ENCODE measurements around the gene BTBD19.
"Not testable (repeated sequence)": the region's sequence is repeated elsewhere in the genome, so short reads cannot be mapped to it uniquely, and the experiment has no call there.

BTBD19 gene, protein sequence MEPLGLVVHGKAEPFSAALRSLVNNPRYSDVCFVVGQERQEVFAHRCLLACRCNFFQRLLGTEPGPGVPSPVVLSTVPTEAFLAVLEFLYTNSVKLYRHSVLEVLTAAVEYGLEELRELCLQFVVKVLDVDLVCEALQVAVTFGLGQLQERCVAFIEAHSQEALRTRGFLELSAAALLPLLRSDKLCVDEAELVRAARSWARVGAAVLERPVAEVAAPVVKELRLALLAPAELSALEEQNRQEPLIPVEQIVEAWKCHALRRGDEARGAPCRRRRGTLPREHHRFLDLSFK

DNA sequence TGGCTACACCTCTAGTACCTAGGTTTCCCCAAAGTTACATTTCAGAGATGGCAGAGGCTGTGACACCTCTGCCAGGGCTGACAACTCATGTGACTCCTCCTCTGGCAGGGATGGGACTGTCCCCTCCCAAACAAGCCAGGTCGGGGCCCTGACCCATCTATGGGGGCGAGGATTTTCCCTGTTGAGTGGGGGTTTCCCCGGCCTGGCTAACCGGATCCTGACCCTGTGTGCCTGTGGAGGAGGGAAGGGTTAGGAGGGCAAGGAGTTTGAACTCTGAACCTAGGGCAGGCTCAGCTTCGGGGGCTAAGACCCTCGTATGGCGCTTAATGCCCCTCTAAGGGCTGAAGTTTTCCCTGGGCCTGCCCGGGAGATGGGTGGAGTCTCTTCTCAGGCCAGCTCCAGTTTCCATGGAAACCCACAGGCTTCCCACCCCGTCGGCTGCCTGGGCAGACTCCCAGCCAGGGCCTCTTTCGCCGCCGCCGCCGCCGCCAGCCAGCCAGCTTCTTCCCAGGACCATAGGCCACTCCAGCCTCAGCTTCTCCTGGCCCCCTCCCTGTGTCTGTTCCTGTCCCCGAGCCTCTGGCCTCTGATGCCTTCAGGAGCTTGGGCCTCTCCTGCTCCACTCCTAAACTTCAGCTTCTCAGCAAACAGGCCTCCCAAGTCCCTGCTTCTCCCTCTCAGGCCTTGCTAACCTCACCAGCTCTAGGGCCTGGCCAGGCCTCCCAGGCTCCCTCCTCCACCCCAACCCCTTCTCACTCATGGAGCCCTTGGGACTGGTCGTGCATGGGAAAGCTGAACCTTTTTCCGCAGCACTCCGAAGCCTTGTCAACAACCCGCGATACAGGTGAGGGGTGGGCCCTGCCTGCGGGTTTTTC lies at the start of gene BTBD19:
Gene BTBD19 (plus strand): TSS at position 461 of the 875 bp plus-strand sequence. CDS start 298 bp downstream, at position 759.
- DNase-seq (ENCODE audit: low spot score) = peak; percentile 85

DNA sequence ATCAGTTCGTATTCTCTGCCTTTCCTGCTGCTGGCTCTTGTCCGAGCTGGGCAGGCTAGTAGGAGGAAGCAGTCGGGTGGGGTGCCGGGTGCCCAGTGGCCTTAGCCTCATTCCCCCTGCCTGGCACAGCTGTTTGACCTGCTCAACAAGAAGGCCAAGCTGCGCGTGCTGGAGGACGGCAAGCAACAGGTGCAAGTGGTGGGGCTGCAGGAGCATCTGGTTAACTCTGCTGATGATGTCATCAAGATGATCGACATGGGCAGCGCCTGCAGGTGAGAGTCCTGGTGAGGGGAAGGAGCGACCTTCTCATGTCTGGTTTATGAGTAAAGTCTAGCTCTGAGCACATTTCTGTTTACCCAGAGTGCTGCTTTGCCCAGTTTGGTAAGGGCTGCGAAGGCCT lies 49.2 kb upstream of the BTBD19 start:
- no peak for DNase-seq (ENCODE audit: low spot score)

DNA sequence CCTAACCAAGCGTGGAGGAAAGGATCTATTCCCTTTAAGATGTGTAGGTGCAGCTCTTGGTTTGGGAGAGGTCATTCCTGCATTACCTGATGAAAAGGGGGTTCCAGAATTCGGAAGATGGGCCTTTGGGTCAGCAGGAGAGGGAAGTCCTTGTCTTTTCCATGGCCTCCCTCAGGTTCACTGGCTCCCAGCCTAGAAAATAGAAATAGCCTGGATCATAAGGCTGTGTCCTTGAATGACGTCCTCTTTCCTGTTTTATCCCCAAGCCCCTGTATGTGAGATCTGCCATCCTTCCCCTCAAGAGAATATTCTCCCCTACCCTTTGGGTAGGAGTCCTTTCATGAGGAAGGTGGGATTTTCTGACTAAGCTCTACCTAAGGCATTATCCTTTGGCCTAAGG lies 47.4 kb upstream of the BTBD19 start:
- no peak for DNase-seq (ENCODE audit: low spot score)

DNA sequence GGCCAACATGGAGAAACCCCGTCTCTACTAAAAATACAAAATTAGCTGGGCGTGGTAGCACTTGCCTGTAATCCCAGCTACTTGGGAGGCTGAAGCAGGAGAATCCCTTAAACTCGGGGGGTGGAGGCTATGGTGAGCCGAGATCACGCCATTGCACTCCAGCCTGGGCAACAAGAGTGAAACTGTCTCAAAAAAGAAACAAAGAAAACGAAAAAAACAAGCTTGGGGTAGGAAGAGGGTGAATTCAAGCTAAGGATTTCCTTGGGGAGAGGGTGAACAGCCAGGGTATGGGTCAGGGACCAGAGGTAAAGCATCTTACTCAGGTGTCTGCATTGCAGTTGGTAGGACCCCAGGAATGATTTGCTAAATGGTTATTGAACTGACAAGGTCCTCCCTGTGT lies 41.9 kb upstream of the BTBD19 start:
- not testable (repeated sequence) for DNase-seq (ENCODE audit: low spot score)

DNA sequence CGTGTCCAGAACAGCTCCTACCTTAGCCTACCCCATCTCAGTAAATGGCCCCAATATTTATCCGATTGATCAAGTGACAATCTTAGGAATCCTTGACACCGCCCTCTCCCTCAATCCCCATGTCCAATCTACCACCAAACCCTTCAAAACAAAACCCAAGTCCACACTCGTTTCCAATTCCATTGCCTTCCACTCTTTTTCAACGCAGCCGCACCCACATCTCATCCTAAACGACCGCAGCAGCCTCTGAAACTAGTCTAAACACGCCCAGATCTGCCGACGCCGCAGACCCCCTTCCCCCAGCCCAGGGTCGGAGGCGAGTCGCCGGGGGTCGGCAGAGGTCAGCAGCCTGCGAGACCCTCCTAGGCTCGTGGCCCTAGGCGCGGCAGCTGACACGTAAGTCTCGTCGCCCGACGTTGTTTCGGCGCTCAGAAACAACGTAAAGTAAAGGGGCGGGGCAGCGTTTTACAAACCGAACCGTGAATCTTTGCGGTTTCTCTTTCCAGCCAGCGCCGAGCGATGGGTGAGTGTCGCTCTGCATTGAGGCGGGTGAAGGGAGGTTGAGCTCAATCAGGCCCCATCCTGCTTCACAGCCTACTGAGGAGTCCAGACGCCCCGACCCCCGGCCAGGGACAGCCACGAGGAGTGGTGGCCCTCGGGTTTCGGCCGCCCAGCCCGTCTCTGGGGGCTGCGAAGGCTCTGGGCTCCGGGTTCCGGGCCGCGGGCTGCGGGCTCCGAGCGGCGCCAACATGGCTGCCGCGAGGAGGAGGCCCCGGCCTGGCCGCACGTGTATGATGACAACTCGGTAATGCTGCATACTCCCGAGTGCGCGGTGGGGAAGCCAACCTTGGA lies 33.0 kb upstream of the BTBD19 start, which contains the start of gene RPS8:
Gene RPS8 (plus strand): TSS at position 463 of the 852 bp plus-strand sequence. CDS start 57 bp downstream, at position 520.
- peak; percentile 93 for DNase-seq (ENCODE audit: low spot score)

DNA sequence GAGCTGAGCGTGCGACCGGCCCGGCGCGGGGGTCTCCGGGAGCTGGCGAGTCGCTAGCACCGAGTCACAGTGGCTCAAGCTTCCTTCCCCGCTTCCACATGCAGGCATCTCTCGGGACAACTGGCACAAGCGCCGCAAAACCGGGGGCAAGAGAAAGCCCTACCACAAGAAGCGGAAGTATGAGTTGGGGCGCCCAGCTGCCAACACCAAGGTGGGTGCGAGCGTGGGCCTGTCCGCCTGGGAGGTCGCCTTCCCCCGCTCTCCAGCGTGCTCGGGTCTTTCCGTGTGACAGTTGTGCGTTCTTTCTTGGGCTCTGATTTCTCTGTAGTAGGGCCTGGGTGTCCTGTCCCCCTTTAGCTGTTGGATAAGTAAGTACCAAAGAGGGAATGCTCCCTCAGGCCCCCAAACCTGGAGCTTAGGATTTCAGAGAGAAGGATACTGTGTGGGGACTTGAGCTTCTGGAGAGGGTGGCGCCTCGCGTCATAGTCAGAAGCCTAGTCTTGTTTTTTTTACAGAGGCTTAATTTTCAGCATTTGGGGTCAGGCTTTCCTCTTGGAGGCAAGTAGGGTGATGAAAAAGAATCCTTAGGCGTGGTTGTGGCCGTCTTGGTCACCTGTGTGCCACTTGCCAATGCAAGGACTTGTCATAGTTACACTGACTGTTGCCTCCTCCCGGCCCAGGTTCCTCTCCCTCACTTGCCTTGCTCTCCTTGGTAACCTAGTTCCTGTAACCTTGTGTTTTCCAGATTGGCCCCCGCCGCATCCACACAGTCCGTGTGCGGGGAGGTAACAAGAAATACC lies 32.2 kb upstream of the BTBD19 start:
- no peak for DNase-seq (ENCODE audit: low spot score)

DNA sequence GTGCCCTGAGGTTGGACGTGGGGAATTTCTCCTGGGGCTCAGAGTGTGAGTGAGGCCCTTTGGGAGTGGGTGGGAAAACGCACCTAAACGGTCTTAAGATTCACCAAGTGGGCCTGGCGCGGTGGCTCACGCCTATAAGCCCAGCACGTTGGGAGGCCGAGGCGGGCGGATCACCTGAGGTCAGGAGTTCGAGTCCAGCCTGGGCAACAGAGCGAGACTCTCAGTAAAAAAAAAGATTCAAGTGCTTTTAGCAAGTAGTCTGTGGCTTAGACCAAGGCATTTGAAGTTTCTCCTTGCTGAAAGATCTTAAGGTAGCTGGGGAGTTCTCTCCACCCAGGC lies 31.6 kb upstream of the BTBD19 start:
- no peak for DNase-seq (ENCODE audit: low spot score)

DNA sequence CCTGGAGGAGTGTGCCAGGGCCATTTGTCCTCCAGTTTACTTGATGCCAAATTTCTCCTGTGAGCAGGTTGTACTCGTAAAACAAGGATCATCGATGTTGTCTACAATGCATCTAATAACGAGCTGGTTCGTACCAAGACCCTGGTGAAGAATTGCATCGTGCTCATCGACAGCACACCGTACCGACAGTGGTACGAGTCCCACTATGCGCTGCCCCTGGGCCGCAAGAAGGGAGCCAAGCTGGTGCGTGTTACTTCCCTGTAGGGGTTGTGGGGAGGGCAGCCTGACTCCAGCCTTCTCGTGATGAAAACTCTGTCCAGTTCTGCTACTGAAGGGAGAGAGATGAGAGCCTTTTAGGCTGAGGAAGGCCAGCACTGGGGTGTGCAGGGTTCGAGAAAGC lies 30.8 kb upstream of the BTBD19 start:
- DNase-seq (ENCODE audit: low spot score) = no peak

DNA sequence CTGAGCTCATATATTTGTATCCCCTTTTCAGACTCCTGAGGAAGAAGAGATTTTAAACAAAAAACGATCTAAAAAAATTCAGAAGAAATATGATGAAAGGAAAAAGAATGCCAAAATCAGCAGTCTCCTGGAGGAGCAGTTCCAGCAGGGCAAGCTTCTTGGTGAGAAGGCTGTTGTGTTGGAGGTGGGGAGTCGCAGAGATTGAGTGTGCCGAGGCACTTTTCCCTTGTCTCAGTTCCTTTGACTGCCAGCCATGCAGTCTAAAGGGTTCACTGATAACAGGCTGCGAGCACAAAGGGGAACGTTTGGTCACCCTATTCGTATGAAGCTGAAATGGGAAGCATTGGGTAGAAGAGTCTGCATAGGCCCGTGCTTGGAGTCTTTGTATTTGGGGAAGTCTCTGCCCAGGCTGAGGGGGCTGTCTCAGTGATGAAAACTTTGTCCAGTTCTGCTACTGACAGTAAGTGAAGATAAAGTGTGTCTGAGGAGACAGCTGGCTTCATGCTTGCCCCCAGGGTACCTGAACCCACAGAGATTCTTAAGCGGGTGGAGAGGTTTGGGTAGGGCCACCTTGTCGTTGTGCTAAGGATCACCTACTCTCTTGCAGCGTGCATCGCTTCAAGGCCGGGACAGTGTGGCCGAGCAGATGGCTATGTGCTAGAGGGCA lies 30.2 kb upstream of the BTBD19 start:
- no peak for DNase-seq (ENCODE audit: low spot score)

DNA sequence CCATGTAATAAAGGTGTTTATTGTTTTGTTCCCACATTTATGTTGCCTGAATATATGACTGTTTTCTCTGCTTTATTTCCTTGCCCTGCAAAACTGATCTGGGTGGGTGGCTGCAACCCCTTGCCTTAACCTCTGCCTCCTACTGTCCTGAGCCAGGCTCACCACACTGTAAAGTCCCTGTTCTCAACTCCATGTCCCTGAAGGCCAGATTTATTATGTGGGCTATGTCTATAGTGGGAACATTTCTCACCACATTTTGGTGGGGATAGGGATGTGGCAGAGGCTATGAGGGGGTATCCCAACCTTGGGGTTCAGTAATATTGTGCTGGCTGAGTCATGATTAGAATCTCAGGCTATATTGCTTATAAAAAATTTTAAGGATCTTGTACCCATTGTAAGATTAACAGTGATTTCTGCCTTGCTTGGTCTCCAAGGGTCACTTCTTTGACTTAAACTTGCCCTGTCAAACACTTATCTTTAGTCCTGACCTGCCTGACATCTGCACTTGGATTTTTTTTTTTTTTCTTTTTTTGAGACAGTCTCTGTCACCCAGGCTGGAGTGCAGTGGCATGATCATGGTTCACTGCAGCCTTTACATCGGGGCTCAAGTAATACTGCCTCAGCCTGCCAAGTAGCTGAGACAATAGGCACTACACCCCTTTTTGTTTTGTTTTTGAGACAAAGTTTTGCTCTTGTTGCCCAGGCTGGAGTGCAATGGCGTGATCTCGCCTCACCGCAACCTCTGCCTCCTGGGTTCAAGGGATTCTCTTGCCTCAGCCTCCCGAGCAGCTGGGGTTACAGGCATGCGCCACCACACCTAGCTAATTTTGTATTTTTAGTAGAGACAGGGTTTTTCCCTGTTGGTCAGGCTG lies 29.4 kb upstream of the BTBD19 start:
- no peak for DNase-seq (ENCODE audit: low spot score)

DNA sequence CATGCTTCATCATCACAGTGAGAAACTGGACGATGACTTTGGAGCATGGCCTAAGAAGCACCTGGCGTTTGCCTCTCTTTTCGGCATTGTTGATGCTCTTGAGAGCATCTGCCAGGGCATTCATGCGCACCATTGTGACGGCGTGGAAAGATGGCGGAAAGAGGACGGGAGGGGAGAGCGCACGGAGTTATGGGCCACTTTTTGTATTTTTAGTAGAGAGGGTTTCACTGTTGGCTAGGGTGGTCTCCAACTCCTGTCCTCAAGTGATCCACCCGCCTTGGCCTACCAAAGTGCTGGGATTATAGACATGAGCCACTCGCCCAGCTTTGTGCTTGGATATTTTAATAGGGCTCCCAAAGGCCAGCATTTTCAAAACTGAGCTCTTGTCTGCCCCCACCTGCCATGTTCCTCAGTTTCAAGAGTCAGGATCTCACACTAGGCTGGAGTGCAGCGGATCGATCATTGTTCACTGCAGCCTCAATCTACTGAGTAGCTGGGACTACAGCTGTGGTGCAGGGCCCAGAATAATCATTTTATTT lies 27.7 kb upstream of the BTBD19 start:
- DNase-seq (ENCODE audit: low spot score) = no peak

DNA sequence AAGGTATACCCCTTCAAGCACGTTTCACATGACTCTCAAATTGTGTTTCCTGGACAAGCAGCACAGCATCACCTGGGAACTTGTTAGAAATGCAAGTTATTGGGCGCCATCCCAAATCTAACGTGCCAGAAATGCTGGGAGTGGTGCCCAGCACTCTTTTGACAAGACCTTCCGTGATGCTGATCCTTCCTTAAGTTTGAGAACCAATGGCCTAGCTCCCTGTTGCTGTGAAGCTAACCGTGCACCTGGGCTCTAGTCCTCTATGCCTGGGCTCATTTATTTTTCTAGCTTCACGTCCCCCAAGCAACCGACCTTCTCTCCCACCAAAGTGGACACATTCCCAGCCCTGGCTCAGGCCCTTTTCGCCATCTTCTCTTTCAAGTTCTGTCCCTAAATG lies 24.6 kb upstream of the BTBD19 start:
- no peak for DNase-seq (ENCODE audit: low spot score)

DNA sequence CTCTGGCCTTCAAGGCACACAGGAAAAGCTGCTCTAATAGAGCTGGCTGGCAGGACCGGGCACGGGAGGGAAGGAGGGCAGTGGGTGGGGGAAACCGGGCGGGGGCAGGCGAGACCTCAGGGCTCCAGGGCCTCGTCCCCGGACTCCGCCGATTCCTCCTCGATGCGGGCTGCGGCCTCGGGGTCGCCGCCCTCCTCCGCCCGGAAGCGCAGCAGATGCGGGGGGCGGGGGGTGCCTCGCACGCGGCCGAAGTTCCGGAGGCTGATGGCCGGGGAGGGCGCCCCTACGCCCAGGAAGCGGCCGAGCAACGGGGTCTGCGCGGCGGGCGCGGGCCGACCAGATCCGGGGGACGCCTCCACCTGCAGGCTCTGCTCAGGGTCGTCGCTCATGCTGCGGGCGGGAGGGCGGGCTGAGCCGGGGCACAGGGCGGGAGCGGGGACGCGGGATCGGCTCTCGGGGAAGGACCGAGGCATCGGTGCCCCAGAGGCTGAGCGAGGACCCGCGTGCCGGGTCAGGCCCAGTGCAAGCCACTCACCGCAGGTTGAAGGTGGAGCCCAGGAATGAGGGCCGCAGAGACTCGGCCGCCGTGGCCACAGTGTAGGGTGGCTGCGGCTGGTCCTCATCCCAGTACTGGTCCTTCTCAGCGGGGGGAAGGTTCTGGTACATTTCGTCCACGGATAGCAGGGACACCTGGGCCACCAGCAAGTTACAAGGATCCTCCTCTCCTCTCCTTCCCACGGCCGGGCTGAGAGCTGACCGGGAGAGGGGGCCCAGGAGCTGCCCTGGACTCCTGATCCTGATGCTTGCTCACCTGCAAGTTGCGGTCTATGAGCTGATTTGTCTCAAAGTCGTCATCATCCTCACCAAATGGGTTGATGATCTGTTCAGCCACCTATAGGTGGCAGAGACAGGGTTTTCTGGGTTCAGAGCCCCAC lies 24.0 kb upstream of the BTBD19 start:
- peak; percentile 61 for DNase-seq (ENCODE audit: low spot score)

DNA sequence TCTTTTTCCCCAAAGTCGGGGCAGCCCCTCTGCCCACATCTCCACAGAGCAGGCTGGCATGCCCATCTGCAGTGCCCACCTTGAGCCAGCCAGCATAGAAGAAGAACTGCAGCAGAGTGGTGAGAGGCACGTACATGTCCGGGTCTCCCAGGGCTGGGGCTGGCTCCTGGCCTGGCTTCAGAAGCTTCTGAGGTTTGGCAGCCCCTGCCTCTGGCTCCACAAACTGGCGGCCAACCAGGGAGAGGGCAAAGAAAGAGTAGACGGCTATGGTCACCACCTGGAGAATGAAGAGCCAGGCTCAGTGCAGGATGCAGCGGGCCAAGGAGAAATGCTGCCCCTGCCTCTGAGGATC lies 23.3 kb upstream of the BTBD19 start:
- no peak for DNase-seq (ENCODE audit: low spot score)

DNA sequence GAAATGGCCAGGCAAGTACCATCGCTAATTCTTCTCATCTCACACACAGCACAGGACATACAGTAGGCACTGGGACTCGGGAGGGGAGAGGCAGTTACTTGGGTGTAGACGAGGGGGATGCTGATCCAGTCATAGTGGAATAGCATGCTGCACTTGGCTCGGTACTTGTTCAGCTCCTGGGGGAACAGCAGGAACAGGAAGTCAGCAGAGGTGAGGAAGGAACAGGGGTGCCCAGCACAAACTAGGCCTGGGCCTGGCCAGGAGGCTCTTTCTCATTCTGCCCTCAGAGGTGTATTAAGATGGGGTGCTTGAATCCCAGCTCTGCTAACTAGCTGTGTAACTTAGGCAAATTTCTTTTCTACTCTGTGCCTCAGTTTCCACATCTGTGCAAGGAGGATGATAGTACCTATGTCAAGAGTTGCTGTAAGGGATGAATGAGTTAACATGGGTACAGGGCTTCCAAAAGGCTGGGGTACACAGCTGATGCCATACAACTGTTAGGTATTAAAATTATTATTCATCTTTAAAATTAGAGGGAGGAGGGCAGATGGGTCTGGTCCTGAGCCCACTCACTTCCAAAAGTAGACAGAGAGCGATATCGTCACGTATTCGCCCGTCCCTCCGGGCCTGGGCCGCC lies 22.7 kb upstream of the BTBD19 start:
- no peak for DNase-seq (ENCODE audit: low spot score)

DNA sequence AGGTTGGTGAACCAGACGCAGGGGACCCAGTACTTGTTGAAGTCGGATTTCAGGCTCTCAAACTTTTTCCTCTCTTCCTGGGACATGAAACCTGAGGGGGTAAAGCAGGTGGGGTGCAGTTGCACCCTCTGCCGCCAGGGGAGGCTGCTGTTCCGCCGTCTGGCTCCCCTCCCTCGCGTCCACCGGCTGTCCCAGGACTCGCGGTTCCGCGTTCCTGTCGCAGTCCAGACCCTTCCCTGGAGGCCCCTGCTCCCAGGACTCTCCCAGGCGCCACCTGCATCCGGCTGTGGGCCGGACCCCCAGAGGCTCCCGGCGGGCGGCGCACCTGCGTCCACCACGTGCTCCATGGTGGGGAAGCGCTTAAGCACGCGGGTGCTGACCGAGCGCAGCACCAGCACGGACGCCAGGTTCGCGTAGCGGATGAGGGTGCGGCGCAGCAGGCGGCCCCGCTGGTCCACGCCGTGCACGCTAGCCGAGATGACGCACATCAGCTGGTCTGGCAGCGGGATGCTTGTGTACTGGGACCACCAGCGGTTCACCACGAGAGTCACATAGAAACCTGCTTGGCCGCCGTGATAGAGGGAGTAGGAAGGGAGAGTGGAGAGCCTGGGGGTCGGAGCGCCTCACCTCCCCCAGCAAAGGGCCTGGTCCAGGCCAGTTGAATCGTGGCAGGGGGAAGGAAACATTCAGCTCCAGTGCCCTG lies 22.0 kb upstream of the BTBD19 start:
- peak; percentile 84 for DNase-seq (ENCODE audit: low spot score)

DNA sequence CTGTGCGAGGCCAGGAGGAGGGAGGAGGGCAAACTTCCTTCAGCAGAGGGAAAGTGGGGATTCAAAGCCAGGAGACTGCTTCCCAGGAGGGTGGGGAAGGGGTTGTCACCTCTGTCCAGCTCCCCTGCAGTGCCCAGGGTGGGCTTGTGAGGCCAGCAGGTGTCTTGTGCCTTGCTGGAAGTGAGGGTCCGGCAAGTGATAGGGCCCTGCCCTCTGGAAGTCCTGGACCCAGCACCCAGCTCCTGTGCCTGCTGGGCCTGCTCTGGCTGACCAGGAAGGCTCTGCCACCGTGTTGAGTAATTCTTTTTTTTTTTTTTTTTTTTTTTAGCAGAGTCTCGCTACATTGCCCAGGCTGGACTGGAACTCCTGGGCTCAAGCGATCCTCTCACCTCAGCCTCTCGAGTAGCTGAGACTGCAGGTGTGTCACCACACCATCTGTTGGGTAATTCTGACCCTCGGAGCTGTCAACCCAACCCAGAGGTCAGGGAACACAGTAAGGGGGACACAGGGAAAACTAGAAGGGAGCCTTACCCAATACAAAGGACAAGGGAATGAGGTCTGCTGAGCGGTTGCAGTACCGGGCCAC lies 21.4 kb upstream of the BTBD19 start:
- no peak for DNase-seq (ENCODE audit: low spot score)

Data from iPS-NIHi11 (cell line).